GM21526 (cell line): ENCODE data around the gene SCP2.

ENCODE experiments used
- ATAC-seq: cut with Tn5 transposase; IDR thresholded peaks from one replicate; pipeline ENCODE4 v1.9.1; 2021; ENCODE audit warnings: moderate library complexity; ENCODE audit not compliant: unreplicated experiment, low FRiP score

SCP2 gene

GRCh38 chr1:53063744-53064515 lies 136.9 kb downstream of the SCP2 start:
- no peak for ATAC-seq

- ATAC-seq, result no peak
Measured at GRCh38 chr1:53065391-53065790, 138.3 kb downstream of the SCP2 start.

GRCh38 chr1:53066488-53066887 lies 139.4 kb downstream of the SCP2 start:
- ATAC-seq, result no peak

- ATAC-seq, result no peak
Measured at GRCh38 chr1:53066891-53067738, 140.0 kb downstream of the SCP2 start.

GRCh38 chr1:53067886-53068285 lies 140.8 kb downstream of the SCP2 start:
- no peak for ATAC-seq

- no peak for ATAC-seq
Measured at GRCh38 chr1:53068314-53069099, 141.4 kb downstream of the SCP2 start.

- ATAC-seq, result no peak
Measured at GRCh38 chr1:53069265-53069662, 142.2 kb downstream of the SCP2 start.

- ATAC-seq, result no peak
Measured at GRCh38 chr1:53069663-53070327, 142.7 kb downstream of the SCP2 start.

GRCh38 chr1:53070621-53071020 lies 143.5 kb downstream of the SCP2 start:
- no peak for ATAC-seq

- ATAC-seq, result no peak
Measured at GRCh38 chr1:53071167-53071865, 144.2 kb downstream of the SCP2 start.

- ATAC-seq, result no peak
Measured at GRCh38 chr1:53071915-53072314, 144.8 kb downstream of the SCP2 start.

- no peak for ATAC-seq
Measured at GRCh38 chr1:53073287-53073686, 146.2 kb downstream of the SCP2 start.

GRCh38 chr1:53073868-53074311 lies 146.8 kb downstream of the SCP2 start:
- ATAC-seq, result no peak

- ATAC-seq, result no peak
Measured at GRCh38 chr1:53074313-53075154, 147.5 kb downstream of the SCP2 start.

- ATAC-seq, result no peak
Measured at GRCh38 chr1:53075206-53075605, 148.1 kb downstream of the SCP2 start.

- ATAC-seq, result no peak
Measured at GRCh38 chr1:53075761-53076163, 148.7 kb downstream of the SCP2 start.

GRCh38 chr1:53076165-53076564 lies 149.1 kb downstream of the SCP2 start:
- ATAC-seq, result no peak

GRCh38 chr1:53076721-53077598 lies 149.9 kb downstream of the SCP2 start:
- no peak for ATAC-seq
